Activated T-helper 1 cell treated with Interleukin-2 at 50 U/mL for 16 hours (primary cell): Measurements from ENCODE around the gene CNN2.

ENCODE experiments used
- DNase-seq: peaks from one replicate; pipeline ENCODE4 v3.0.0-alpha.2; 2020; ENCODE audit warnings: low read depth

CNN2 gene

DNA sequence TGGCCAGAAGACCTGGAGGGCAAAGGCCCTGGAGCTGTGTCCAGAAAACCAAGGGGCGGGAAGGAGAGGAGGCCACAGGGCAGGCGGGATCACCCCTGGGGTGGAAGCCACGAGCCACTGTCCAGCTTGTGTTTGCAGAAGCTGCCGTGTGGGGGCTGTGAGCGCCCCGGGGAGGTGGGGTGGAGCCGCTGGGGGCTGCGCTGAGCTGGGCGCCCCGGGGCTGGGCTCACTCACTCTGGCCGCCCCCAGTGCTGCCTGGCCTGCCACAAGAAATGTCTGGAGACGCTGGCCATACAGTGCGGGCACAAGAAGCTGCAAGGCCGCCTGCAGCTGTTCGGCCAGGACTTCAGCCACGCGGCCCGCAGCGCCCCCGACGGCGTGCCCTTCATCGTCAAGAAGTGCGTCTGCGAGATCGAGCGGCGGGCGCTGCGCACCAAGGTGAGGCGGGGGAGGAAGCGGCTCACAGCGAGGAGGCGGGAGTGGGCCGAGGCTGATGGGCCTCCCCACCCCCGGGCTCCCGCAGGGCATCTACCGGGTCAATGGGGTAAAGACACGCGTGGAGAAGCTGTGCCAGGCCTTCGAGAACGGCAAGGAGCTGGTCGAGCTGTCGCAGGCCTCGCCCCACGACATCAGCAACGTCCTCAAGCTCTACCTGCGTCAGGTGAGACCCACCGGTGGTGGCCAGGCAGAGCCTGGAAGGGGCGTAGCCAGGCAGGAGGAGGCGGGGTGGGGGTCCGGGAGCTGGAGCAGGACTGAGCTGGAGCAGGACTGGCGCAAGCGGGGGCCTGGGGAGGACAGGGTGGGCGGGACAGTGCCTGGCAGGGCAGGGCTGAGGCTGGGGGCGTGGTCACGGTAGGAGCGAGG lies 55.1 kb downstream of the CNN2 start:
- DNase-seq: no peak

DNA sequence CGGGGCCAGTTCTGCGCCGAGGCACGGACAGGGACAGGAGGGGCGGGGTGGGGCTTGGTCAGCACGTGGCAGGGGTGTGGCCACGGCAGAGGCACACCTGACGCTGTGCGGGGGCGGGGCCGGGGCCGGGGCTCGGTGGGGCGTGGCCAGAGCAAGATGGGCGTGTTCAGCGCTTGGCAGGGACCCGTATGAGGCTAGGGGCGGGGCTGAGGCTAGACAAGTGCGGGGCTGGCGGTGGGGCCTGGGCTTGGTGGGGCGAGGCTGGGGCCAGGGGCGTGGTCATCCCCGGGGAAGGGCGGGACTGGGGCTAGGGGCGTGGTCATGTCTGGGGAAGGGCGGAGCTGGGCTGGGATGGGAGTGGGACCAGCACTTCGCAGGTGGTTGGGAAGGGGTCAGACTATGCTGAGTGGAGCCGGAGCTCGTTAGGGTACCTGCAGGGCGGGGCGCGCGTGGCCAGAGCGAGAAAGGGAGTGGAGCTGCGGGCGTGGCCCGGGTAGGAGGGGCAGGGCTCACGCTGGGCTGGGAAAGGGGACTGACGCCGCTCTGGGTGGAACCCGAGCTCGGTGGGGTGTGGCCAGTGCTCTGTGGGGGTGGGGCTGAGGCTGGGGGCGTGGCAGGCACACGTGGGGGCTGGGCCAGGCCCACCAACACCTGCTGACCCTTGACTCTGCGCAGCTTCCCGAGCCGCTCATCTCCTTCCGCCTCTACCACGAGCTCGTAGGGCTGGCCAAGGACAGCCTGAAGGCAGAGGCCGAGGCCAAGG lies 55.9 kb downstream of the CNN2 start:
- DNase-seq: peak; percentile 74

DNA sequence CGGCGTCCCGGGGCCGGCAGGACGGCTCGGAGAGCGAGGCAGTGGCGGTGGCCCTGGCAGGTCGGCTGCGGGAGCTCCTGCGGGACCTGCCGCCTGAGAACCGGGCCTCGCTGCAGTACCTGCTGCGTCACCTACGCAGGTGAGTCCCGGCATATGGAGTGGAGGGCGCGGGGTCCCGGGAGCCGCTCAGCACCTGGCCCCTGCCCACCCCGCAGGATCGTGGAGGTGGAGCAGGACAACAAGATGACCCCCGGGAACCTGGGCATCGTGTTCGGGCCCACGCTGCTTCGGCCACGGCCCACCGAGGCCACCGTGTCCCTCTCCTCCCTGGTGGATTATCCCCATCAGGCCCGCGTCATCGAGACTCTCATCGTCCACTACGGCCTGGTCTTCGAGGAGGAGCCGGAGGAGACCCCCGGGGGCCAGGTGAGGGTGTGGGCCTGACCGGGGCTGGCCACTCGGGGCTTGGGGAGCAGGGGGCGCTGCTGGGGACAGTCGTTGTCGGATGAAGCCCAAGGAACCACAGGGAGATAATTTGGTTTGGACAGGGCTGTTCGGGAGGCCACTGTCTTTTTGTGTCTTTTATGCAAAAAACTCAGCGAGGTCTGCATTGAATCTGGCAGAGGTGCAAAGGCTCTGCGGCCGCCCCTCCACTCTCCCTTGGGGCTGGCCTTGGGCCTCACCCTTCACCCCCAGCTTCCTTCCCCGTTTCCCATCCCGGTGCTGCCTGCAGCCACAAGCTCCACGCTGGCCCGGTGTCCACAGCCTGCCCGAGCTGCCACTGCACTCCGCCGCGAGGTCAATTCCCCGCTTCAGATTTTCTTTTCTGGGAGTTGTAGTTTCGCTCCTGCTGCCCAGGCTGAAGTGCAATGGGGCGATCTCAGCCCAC lies 56.8 kb downstream of the CNN2 start:
- DNase-seq: no peak

DNA sequence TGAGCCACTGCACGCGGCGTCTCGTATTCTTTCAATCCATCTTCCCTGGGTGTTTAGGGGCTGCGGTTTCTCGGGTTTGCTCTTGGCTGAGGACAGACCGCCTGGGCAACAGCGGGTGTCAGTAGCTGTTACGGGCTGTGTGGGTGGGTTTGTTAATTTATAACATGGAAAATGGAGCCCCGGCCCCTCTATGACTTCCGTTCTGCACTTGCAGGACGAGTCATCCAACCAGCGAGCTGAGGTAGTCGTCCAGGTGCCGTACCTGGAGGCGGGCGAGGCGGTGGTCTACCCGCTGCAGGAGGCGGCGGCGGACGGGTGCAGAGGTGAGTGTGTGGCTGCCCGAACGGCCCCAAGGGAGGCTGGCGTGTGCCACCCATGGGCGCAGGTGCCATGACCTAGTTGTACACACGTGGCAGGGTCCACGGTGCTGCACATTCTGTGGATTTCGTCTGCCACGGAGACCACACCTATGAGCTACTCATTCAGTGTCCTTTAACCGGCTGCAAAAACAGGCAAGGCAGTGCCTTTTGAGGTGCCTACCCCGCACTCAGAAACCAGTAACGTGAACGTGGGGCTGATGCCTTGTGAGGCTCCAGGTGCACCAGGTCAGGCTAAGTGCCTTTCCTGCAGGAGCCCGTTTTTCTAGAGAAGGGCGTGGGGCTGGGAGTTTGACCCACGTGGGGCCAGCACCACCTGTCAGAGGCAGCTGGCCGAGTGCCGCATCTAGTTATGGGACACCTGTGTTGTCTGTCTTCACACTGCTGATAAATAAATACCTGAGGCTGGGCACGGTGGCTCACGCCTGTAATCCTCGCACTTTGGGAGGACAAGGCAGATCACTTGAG lies 57.8 kb downstream of the CNN2 start:
- DNase-seq: no peak

DNA sequence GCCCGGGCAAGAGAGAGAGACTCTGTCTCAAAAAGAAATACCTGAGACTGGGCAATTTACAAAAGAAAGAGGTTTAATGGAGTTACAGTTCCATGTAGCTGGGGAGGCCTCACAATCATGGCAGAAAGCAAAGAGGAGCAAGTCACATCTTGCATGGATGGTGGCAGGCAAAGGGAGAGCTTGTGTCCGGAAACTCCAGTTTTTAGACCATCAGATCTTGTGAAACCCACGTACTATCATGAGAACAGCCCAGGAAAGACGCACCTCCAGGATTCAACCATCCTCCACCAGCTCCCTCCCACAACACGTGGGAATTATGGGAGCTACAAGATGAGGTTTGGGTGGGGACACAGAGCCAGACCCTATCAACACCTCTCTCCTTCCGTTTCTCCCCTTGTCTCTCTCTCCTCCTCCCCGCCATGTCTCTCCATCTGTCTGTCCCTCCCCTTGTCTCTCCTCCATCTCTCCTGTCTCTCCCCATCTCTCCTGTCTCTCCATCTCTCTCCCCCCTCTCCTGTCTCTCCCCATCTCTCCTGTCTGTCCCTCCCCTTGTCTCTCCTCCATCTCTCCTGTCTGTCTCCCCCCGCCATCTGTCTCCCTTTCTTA lies 58.7 kb downstream of the CNN2 start:
- no peak for DNase-seq

DNA sequence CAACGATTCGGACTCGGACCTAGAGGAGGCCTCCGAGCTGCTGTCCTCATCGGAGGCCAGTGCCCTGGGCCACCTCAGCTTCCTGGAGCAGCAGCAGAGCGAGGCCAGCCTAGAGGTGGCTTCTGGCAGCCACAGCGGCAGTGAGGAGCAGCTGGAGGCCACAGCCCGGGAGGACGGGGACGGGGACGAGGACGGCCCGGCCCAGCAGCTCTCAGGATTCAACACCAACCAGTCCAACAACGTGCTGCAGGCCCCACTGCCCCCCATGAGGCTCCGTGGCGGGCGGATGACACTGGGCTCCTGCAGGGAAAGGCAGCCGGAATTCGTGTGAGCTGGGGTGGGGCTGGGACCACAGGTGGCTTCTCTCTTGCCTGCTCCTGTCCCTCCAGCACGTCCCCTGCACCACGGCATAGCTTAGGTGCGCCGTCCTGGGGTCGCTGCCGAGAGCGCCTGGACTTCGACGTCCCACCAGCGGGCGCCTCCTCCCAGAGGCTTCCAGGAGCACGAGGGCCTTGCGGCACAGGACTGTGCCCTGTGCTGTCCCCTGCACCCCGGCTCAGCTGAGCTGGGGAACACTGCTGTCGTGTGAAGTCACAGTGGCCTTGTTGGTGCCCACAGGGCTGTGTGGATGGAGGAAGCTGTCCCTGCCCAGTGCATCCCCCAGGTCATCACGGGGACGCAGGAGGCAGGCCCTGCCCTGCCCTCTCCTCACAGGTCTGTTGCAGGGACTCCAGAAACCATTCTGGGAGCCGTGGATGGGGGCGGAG lies 59.5 kb downstream of the CNN2 start:
- DNase-seq: no peak

DNA sequence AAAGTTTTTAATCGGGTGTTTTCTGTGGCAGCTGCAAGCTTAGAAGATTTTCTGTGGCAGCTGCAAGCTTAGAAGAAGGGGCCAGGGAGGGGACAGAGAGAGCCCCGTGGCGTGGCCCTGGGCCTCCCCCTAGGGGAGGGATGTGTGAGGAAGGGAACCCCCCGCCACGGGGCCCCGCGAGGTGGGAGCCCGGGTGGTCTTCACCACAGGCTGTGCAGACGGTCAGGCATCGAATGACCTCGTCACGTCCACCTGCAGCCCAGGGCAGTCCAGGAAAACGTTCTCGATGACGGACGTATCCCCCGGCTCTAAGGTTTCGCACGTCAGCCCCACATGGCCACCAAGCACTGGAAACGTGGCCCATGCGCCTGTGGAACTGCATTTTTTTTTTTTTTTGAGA lies 60.2 kb downstream of the CNN2 start:
- no peak for DNase-seq

DNA sequence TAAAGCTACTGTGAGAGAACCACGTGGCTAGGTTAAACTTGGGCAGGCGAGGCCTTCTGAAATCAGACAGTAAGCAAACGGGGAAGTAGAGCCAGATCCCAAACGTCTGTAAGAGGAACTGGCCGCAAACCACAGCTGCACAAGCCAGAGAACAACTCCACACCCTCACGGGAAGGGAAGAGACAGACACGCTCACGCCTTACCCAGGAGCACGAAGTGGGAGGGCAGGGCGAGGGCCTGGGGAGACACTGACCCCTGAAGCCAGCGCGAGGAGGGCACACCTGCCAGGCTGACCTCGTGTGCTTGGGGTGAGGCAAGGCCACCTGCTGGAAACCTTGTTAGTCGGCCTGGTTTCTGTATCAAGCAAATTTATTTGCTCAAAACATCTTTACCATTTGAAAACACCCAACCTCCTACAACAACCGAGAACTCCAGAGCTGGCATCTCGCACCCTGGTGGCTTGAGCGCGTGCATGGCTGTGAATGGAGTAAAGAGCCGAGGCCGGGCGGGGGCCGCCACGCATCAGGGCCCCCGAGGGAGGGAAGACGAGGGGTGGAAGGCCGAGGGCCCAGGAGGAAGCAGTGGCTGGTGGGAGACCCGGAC lies 61.5 kb downstream of the CNN2 start:
- no peak for DNase-seq

DNA sequence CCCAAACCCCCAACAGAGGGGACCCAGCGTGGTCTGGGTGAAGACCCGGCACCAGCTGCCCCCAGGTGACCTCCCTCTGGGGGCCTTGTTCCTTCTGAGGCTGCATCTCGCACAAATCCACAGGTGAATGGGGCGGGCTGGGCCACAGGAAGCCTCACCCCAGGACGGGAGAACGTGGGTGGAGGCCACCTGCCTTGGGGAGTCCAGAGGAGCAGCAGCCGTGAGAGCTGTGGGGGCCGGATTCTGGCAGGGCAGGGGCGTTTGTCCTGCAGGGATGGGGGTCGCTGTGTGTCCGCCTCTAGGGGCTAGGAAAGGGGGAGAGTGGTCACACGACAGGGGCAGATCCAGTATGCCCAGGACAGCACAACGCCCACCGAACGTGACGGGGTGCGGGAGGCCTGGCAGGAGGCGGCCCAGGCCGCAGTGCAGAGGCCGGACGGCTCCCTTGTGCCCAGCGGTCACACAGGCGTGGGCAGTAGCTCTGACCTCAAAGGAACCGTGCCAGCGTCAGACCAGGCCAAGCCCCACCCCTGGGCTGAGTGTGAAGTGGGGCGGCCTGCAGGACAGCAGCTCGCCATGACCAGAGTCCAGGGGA lies 62.1 kb downstream of the CNN2 start:
- DNase-seq: no peak
